ENCODE data around the gene NRCAM.
"Not testable (repeated sequence)": the region's sequence is repeated elsewhere in the genome, so short reads cannot be mapped to it uniquely, and the experiment has no call there.

The NRCAM gene

DNA sequence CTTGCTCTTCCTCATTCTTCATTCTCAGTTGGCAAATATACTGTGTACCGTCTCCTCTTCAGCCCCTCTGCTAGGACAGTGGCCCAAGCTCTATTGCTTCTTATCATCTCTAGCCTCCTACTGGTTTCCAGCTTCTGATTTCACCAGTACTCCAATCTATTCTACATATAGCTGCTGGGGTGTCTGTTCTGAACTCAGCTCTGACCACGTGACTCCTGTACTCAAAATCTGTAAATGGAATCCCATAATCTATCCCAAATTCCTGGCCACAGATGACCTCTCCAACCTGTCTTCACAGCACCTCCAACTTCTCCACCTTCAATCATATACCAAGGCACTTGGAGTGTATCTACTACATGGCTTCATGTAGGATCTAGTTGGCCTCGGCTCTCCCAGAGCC, 152.9 kb downstream of the NRCAM start:
- no peak for DNase-seq

DNA sequence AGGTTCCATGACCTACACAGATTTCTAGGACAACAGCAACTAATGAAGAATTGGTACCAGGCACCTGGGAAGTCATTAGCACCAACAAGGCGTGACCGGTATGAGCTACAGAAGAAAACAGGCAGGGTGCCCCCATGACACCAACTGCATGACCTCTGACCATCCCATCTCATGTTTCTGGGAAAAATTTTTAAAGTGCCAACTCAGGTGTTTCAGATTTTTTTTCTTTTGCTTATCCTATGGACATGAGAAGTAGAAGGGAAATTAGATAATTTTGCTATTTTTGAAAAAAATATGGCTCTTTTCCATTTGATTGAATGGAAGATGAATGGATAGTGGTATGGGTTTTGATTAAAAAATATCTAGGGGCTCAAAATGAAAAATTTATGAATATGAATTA, 154.8 kb downstream of the NRCAM start:
- DNase-seq = no peak

DNA sequence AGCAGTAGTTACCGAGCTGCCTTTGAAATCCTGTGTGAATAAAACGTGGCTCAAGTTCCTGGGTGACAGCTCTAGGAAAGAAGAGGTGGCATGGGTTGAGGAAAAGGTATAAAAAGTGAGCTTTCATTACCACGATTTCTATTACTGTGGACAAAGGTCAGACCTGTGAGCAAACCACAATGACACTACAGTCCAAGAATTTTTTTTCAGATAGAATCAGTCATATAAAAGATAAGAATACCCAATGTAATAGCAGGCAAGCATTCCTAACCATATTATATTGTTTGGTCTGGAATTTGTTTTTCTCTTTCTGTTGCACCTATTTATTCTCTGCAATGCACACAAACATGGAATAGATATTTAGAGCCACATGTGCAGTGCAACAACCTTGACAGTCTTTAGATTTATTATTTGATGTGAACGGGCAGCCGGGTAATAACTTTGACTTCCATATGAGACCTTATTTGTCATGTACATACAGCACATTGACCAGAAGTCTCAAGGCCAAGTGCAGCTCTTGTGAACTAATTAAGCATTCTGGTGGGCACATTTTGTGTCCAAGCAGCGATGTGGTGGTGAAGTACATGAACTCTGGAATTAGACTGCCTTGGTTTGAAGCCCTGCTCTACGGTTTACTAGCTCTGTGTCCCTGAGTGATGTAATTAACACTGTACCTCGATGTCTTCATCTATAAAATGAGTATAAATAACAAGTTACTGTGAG, 156.8 kb downstream of the NRCAM start:
- no peak for DNase-seq

DNA sequence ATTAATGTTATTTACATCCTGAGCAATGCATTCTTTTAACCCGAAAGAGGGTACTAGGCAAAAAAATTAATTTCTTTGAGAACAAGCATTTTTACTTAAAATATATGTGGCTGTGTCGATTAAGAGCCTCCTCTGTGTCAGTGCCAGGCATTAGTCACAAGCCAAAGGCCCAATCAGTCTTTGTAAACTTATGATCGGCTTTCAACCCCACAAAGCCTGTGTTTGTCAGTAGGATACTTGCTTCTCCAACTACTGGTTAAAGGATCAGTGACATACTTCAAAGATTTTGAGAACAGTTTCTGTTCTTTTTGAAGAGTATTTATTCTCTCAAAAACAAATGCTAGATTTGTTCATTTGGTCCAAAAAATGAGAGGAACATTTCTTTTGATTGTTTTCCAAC, 159.3 kb downstream of the NRCAM start:
- no peak for DNase-seq

DNA sequence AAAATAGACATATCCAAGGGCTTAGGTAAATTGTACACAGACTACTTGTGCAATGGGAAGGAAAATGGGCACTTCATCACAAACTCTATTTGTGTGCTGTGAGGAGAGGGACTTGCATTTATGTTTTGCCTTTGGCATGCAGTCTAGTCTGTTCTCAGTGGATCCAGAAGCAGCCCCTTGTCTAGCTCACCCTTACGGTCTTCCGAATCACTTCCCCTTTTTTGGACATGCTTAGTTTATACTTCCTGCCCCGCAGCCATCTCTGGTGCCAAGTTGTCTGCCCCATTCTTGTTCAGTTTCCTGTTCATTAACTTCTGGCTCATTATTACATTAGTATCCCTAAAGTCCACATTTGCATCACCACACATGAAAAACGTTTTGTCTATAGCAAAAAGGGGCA, 161.6 kb downstream of the NRCAM start:
- no peak for DNase-seq

DNA sequence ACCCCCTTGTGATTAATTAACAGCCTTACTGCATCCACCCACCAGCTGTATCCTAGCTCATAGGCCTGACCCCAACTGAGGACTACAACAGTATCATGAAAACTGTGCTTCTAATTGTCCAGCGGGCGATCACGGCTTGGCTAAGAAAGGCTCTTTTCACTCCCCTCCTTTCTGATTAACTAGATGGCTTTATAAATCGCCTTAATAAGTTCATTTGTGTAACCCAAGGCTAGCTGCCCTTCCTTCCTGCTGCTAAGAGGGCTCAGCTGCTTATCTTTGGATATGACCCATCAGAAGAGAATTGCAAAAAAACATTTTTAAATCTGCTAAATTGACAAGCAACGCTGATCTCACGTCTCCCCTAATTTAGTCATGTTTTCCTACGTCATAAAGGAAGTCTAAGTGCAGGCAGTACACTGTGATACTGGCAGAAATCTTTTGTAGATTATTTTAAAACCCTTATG, 163.1 kb downstream of the NRCAM start:
- DNase-seq = no peak

DNA sequence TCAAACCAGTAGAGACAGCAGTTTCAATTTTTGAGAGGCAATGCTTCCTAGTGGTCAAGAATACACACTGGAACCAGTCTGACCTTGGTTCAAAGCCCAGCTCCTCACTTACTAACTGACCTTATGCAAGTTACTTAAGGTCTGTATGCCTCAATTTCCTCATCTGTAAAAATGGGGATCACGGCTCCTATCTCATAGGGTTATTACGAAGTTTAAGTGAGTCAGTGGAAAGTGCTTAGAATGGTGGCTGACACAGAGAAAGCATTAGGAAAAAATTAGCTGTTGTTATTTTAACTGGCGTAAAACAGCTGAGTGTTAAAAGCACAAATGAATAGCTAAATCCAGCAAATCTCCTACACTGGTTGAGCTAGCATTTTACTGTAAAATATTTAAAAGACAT, 163.7 kb downstream of the NRCAM start:
- DNase-seq = no peak

DNA sequence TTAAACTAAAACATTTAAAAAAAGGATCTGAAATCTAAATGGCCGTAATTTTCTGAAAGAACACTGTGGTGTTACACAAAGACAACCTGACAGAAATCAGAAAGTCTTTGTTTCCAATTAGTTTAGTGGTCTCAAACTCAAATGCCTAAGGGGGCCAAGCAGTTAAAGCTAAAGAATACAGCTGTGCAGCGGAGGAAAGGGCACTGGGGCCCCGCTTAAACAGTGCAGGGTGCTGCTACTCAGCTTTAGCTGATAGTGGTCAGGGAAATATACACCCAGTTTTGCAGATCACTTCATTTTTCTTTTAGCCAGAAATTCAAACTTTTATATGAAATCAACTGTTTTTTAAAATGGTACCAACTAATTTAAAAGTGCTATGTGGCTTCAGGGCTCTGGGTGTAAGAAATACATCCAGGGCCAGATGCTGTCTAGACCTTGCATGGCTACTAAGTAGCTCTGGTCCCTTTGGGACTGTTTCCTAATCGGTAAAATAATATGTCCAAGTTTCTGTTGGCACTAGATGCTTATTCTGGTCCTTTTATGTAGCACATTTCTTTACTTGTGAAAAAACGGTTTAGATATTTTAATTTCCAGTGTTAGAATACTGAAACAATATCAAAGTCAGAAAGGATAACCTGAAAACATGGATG, 164.3 kb downstream of the NRCAM start:
- no peak for DNase-seq

DNA sequence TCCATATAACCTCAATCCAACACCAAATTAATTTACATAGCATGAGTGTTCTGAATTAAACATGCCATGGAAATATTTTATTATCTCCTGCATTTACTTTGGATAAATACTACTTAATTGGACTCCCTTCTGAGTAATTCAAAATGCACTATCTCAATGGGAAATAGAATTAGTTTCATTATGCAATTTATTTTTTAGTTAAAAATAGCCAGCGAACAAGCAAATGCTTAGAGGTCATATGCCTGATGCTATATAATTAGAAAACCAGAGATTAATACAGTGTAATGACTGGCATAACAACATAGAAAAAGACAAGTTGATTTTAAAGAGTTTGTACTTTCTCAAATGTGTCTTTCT, 165.1 kb downstream of the NRCAM start:
- DNase-seq = no peak

DNA sequence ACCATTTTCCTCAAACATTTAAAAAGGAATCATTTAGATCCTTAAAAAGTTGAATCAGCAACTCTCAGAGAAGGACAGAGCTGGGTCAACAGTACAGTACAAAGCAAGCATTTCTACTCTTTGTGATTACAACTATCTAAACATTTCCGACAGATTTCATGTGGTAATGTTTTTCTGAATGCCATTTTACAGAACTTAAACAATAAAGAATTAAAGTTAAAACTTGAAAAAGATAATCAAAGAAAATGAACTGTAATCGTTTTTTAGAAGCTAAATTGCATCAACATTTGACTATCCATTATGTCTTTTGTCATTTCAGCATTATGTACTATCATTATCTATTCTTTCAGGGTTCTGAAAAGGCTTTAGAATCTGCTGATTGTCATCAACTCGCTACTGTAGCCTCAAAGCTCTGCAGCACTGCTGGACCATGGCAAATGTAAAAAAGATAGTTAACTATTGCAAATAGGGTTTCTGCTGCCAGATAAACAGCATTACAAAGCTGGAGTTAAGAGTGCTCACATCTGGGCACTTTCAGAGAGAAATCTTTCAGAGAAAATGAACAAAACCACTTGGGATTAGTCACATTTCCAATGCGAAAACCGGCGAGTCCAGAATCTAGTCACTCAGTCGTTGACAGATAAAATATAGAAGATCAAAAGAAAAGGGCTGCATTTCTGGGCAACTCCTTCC, 165.6 kb downstream of the NRCAM start:
- no peak for DNase-seq

DNA sequence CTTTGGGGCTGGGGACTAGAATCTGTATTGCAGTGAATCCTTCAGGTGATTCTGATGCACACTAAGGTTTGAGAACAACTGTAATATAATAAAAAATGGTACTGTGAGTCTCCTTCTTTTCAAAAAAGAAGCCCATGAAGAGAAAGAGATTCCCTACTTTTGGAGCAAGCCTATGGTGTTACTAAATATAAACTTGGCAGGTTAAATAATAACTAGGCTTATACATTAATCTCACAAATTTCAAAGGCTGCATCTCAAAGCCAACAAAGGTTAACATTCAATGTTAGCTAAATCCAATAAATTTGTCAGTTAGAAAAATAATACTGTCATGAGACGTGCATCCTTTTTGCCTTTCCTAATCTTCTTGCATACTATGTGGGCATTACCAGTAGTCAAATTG, 166.4 kb downstream of the NRCAM start:
- DNase-seq = no peak

DNA sequence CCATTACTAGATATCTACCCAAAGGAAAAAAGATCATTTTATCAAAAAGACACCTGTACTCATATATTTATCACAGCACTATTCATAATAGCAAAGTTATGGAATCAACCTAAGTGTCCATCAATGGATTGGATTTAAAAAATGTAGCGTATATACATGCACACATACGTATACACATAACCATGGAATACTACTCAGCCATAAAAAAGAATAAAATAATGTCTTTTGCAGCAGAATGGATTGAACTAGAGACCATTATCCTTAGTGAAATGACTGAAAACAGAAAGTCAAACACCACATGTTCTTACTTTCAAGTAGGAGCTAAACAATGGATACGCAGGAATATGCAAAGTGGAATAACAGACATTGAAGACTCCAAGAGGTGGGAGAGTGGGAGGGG, 168.4 kb downstream of the NRCAM start:
- DNase-seq = no peak

DNA sequence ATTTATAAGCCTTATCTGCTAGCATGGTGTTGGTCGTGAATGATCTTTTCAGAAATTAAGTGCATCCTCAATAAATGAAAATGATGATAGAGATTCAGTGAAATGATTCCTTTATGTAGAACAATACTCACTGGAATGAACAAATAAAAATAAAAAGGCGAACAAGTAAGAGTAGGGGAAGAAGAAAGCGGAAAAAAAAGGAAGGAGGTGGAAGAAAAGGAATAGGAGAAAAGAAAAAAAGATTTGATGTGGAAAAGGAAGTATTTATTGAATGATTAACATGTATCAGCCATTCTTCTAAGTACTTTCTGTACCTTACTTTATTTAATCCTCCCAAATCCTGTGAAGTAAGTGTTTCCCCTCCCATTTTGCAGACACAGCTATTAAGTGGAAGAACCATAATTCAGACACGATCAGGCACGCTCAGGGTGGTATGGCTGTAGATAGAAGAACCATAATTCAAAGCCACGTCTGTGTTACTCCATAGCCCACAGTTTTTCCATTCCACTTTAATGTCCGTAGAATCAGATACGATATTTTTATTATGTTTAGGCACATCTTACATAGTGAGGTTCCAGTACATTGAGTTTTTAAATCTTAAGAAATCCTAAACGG, 169.8 kb downstream of the NRCAM start:
- DNase-seq = no peak

DNA sequence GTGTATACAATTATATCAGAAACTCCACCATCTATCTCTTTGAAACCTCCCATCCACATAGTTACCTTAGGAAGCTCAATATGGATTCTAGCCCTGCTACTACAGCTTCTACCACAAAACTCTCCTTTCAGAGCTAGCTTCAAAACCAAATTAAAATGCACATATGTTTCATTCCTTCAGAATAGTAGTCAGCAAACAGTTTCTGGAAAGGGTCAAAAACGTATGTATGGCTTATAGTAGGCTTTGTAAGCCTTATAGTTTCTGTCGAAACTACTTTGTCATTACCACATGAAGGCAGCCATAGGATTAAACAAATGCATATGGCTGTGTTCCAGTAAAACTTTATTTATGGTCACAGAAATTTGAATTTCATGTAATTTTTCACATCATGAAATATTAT, 170.5 kb downstream of the NRCAM start:
- DNase-seq = no peak

DNA sequence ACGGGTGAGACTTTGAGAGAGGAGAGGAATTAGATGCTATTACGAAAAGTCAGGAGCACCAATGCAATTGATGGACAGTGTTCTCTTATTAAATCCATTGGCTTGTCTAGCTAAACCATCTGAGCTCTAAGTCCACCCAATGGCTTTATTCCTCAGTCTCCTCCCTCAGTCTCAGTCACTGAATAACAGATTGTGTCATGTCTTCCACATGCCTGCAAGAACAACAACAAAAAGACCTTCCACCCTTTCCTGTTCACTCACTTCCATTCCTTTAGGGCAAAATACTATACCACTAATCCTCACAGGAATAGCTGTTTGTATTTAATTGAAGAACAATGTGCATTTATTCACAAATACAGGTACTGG, 171.2 kb downstream of the NRCAM start:
- no peak for DNase-seq

DNA sequence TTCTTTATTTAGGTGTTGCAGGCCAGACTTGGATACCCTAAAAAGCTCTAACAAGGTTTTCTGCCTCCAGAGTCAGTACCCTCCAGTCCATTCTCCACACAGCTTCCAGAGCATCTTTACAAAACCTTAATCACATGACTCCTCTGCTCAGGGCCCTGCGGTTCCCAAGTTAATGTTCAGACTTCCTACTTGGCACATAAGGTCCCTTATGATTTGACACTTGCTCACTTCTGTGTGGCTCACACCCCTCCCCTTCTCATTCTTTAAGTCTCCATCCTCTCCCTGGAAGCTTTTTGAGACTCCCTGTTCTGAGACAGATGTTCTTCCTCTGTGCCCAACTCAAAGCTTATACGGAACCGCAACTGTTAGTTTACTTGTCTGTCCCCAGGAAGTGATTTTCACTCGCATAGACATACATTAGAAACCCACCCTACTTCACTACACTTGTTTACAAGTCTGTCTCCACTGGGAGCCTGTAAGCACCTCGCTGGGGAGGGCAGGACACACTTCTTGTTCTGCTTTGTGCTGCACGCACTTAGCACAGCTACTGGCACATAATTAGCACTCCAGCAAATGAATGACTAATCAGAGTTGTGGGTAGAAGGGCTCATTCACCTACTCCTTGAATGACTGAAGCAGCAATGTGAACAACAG, 171.8 kb downstream of the NRCAM start:
- DNase-seq = no peak

DNA sequence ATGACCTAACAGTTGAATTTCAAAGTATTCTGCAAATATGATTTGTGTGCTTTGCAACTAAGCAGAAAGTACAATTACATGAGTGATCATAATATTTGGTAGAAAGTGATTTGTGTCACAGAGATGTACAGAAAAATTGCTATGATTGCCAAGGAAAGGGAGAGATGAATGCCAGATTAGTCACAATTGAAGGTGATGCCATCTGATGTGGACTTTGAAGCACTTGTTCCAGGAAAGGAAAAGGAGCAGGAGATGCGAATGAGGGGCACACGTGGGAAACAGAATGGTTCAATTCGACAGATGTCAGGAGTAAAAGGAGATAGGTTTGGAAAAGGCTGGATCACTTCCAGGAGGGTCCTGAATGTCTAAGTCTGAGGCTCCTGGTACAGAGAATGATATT, 173.0 kb downstream of the NRCAM start:
- no peak for DNase-seq

DNA sequence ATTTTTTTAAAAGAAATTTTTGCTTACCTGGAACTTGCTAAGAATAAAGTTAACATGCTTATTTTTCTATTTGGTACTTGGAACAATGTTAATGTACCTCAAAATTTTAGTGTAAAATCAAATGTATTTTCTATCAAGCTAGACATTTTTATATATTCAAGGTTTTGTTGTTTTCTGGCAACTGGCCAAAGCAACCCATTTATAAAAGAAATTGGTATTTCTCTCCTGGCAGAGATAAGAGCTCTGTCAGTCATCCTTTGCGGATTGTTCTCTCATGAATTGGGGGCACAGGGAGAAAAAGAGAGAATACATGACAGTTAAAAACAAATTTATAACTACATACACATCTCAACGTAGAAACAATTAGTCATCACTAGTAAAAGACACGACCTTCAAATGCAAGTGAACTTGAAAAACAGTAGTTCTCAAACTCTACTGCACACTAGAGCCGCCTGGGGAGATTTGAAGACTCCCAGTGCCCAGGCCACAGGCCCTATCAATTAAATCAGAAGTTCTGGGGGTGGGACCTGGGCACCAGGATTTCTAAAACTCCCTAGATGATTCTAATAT, 173.7 kb downstream of the NRCAM start:
- no peak for DNase-seq

DNA sequence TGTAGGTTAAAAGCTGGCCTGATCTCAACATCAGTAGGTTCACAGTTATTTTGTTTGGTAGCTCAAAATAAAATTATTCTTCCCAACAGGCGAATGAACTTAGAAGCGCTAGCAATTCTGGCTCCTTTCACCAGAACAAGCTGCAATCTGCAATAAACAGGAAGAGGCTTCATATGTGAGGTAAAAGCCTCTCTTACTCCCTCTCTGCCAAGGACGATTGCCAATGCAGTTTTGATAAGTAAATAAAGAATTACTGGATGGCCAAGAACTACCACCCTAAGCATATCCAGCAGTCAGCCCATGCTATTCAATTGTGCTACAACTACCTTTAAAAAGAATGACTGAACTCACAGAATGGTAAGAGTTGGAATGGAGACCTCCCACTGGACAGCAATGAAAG, 176.1 kb downstream of the NRCAM start:
- no peak for DNase-seq

DNA sequence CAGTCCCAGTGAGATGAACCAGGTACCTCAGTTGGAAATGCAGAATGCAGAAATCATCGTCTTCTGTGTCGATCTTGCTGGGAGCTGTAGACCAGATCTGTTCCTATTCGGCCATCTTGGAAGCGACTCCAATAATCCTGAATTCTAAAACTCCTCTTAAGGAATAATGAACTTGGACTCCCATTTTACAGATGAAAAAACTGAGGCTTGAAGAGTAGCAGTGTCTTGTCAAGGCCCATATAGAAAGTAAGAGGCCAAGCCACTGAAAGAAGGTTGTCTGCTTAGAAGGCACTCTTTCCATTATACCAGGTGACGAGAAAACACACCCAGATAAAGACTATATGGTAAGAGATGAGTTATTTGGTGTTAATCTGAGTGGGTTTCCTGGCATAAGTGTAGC, 177.5 kb downstream of the NRCAM start:
- DNase-seq = no peak

DNA sequence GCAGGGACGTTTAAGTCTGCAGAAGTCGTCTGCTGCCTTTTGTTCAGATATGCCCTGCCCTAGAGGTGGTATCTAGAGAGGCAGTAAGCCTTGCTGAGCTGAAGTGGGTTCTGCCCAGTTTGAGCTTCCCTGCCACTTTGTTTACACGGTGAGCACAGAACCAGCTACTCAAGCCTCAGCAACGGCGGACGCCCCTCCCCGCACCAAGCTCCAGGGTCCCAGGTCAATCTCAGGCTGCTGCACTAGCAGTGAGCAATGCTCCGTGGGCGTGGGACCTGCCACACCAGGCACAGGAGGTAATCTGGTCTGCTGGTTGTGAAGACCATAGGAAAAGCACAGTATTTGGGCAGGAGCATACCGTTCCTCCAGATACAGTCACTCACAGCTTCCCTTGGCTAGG, 178.0 kb downstream of the NRCAM start:
- no peak for DNase-seq

DNA sequence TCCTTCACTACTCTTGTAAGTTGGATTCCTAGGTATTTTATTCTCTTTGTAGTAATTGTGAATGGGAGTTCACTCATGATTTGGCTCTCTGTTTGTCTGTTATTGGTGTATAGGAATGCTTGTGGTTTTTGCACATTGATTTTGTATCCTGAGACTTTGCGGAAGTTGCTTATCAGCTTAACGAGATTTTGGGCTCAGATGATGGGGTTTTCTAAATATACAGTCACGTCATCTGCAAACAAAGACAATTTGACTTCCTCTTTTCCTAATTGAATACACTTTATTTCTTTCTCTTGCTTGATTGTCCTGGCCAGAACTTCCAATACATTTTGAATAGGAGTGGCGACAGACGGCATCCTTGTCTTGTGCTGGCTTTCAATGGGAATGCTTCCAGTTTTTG, 181.8 kb downstream of the NRCAM start:
- not testable (repeated sequence) for DNase-seq

DNA sequence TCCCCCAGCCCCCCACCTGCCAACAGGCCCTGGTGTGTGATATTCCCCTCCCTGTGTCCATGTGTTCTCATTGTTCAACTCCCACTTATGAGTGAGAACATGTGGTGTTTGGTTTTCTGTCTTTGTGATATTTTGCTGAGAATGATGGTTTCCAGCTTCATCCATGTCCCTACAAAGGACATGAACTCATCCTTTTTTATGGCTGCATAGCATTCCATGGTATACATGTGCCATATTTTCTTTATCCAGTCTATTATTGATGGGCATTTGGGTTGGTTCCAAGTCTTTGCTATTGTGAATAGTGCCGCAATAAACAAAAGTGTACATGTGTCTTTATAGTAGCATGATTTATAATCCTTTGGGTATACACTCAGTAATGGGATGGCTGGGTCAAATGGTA, 183.3 kb downstream of the NRCAM start:
- not testable (repeated sequence) for DNase-seq
